Large intestine (tissue), 3 donors: ENCODE measurements around the gene SVIL. TPM values are rescaled to one million over a fixed set of nuclear protein-coding genes. Genes with fewer than 3 reads are reported as not detected.
"Not testable (repeated sequence)": the region's sequence is repeated elsewhere in the genome, so short reads cannot be mapped to it uniquely, and the experiment has no call there.

Experiments
- DNase-seq, 2 donors: peaks; one replicate each; pipeline versions ENCODE4 v3.0.0 to v3.0.0-alpha.2; 2013
- H3K27ac ChIP-seq: one replicate; pipeline ENCODE4 v1.5.1; 2013; ENCODE audit warnings: low read length
- H3K27me3 ChIP-seq: 2 replicates; pipeline ENCODE4 v1.6.1; 2013; ENCODE audit warnings: low read length; ENCODE audit not compliant: control insufficient read depth, insufficient read depth
- H3K36me3 ChIP-seq: 2 replicates; pipeline ENCODE4 v1.6.1; 2013; ENCODE audit warnings: low read length; ENCODE audit not compliant: control insufficient read depth, insufficient read depth
- H3K4me1 ChIP-seq: one replicate; pipeline ENCODE4 v1.6.1; 2013; ENCODE audit warnings: low read length; ENCODE audit not compliant: control insufficient read depth, insufficient read depth
- H3K4me3 ChIP-seq: one replicate; pipeline ENCODE4 v1.5.1; 2013; ENCODE audit warnings: low read length
- H3K9me3 ChIP-seq: one replicate; pipeline ENCODE4 v1.6.1; 2013; ENCODE audit warnings: mild to moderate bottlenecking, low read depth, low read length, moderate library complexity; ENCODE audit not compliant: control insufficient read depth
- WGBS: methylation state at CpG from one replicate; pipeline ENCODE4 v1.1.5; 2013; ENCODE audit warnings: low lambda C conversion rate; ENCODE audit not compliant: insufficient coverage; 5-methylcytosine and 5-hydroxymethylcytosine counted together
- polyA plus RNA-seq: library from polyadenylated mRNA; unstranded; fragments of 120-200 nt; gene quantifications from one replicate; pipeline ENCODE4 v1.2.1, GENCODE V29; 2013

Gene SVIL
- polyA plus RNA-seq, 1 donor, result 42.2 TPM

DNA sequence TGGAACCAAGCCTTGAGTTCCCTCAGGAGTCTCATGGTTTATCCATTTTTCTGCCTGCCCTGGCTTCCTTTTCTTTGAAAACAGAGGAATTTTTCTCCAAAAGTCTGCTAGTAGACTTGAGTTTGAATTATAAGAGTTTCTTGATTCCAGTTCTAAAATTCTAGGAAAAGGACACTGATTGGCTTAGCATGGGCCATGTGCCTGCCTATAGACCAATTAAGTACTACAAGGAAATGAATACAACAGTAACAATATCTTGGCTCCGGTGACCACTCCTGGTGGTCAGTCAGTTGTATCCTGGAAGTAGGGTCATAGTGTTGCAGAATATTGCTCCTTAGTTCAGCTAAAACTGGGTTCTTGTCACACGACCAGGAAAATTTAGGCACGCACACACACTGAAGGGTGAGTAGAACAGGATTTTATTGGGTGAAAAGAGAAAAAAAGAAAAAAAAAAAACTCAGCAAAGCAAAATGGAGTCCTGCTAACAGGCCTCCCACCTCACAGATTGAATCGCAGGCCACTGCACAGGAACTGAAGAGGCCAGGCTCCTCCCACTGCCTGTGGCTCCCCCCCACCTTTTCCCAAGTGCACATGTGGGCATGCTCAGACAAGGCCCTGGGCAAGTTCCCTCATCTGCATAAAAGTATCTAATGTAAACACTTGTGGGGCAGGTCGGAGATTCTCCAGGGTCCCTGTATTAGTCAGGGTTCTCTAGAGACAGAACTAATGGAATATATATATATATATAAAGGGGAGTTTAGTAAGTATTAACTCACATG is 190.8 kb downstream of the SVIL start:
- no peak for DNase-seq
- WGBS, result 90% methylated on average over 2 of the region's 5 CpGs
- no peaks in the 10 kb centered on the region for H3K27me3 ChIP-seq
- no peaks in the 10 kb centered on the region for H3K4me1 ChIP-seq
- peaks cover 4% of the 10 kb centered on the region for H3K9me3 ChIP-seq
- no peaks in the 10 kb centered on the region for H3K36me3 ChIP-seq
- no peak overlapping the region for H3K4me3 ChIP-seq
- H3K27ac ChIP-seq, result no peak overlapping the region

DNA sequence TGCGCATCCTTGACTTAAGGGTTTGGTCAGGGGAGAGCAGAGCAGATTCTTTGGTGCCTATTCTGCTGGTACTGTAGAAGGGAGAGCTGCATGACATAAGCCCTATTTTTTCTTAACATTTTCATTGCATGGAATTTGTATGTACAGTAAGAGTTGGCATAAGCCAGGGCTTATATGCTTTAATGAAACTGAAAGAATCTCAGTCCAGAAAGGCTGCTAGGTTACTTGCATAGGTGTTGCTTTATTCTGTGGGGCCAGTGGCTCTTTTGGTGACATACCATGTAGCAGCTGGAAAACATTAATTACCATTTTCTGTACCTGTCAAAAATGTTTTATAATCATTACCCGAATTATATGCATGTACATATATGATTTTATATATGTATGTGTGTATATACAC is 193.8 kb downstream of the SVIL start:
- Histone ChIP-seq H3K4me1 (no peaks in the 10 kb centered on the region), H3K27ac (no peak overlapping the region), H3K4me3 (no peak overlapping the region), H3K36me3 (no peaks in the 10 kb centered on the region), H3K27me3 (no peaks in the 10 kb centered on the region), H3K9me3 (peaks cover 19% of the 10 kb centered on the region)
- no peak for DNase-seq
- 100% methylated on average over 1 of the region's 2 CpGs for WGBS

DNA sequence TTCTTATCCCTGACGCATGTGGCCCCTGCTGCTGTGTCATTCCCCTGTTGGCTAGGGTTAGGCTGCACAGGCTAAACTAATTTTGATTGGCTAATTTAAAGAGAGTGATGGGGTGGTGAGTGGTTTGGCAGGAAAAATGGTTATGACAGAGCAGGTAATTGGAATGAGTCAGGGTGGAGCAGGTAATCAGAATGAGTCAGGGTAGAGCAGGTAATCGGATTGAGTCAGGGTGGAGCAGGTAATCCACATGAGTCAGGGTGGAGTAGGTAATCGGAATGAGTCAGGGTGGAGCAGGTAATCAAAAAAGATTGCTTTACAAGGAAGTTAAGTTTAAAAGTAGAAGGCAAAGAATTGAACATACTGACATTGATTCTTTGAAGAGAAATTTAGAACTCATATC is 195.8 kb downstream of the SVIL start:
- H3K27me3 ChIP-seq, H3K4me1 ChIP-seq, H3K36me3 ChIP-seq, DNase-seq, H3K27ac ChIP-seq, H3K4me3 ChIP-seq: not testable (repeated sequence)
- WGBS, result no CpG with 5 or more reads among the region's 3 CpGs
- peaks cover 20% of the 10 kb centered on the region for H3K9me3 ChIP-seq

DNA sequence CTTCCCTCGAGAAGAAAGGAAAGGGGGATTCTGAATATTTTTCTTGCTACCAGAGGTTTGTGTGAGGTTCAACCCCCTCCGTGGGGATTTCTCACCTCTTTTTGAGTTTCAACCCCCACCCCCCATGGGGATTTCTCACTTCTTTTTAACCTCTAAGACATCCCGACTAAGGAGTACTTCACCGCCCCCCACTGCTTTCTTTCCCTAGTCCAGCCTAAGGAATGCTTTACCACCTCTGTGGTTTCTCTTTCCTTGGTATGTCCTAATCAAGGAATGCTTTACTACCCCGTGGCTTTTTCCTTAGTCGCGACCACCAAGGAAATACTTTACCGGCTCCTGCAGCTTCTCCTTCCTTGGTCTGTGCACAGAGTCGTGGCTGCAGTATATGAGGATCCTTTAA is 196.5 kb downstream of the SVIL start:
- Histone ChIP-seq H3K9me3 (peaks cover 20% of the 10 kb centered on the region), H3K27me3 (no peaks in the 10 kb centered on the region), H3K36me3 (no peaks in the 10 kb centered on the region), H3K27ac (no peak overlapping the region), H3K4me1 (no peaks in the 10 kb centered on the region), H3K4me3 (no peak overlapping the region)
- WGBS, result 80% methylated on average over 1 of the region's 9 CpGs
- no peak for DNase-seq

DNA sequence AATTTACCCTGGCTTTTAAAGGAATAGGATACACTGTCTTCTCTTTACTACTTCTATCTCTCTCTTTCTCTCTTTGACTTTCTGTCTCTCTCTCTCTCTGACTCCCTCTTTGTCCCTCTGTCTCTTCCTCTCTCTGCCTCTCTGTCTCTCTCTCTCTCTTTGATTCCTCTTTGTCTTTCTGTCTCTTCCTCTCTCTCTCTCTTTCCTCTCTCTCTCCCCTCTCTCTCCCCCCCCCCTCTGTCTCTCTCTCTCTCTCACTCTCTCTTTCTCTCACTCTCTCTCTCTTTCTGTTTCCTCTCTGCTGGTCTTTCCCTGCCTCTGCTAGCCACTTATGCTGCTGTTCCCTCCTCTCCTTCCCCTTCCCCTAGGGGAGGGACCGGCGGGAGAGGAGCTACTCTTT is 196.9 kb downstream of the SVIL start:
- no peak for DNase-seq
- Histone ChIP-seq H3K27me3 (no peaks in the 10 kb centered on the region), H3K27ac (no peak overlapping the region), H3K9me3 (peaks cover 20% of the 10 kb centered on the region), H3K4me1 (no peaks in the 10 kb centered on the region), H3K36me3 (no peaks in the 10 kb centered on the region), H3K4me3 (no peak overlapping the region)
- WGBS, result no CpG with 5 or more reads among the region's 2 CpGs

DNA sequence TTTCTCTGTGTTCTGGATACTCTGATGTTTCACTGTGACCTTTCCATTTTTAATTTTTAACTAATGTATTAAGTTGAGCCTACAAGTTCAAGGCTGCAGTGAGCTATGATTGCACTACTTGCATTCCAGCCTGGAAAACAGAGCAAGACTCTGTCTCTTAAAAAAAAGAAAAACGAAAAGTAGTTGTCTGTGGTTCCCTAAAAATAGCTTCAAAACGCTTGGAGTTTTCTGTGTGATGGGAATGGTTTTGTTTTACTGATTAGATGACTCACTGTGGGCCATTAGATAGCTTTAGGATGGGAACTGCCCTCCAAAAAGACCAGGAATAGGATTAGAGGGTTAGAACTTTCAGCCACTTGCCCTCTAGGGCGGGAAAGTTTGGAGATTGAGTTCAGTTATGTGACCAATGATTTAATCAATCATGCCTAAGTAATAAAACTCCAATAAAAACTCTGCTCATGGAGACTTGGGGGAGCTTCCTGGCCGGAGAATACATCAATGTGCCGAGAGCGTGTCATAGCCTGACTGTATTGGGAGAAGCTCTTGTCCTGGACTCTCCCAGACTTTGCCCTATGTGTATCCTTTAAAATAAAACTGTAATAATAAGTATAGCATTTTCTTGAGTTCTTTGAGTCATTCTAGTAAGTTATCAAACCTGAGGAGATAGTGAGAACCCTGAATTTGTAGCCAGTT is 198.8 kb downstream of the SVIL start:
- 71% methylated on average over 1 of the region's 6 CpGs for WGBS
- H3K4me1 ChIP-seq, result no peaks in the 10 kb centered on the region
- H3K36me3 ChIP-seq, result no peaks in the 10 kb centered on the region
- H3K27me3 ChIP-seq, result no peaks in the 10 kb centered on the region
- DNase-seq, result no peak
- H3K27ac ChIP-seq, result no peak overlapping the region
- no peak overlapping the region for H3K4me3 ChIP-seq
- peaks cover 20% of the 10 kb centered on the region for H3K9me3 ChIP-seq

DNA sequence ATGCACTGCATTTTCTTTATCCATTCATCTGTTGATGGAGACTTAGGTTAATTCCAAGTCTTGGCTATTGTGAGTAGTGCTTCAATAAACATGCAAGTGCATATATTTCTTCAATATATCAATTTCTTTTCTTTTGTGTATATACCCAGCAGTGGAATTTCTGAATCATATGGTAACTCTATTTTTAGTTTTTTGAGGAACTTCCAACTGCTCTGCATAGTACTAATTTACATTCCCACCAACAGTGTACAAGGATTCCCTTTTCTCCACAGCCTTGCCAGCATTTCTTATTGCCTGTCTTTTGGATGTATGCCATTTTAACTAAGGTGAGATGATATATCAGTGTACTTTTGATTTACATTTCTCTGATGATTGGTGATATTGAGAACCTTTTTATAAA is 200.7 kb downstream of the SVIL start:
- no peaks in the 10 kb centered on the region for H3K27me3 ChIP-seq
- no peak for DNase-seq

DNA sequence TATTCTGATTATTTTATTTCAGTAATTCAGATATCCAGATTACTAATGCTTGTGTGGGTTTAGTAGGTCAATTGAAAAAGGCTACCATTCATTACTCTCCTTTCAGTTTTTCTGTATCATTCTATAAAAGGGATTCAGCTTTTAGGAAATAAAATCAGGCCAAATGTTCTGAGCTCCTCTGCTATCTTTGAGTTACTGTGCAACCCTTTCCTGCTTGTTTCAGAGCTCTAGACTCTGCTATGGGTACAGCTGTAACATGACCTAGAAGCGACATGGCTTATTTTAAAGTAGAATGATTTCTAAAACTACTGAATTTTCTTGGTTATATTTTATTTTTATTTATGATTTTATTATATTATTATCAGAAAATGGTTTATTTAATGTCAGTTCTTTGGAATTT is 203.1 kb downstream of the SVIL start:
- Histone ChIP-seq H3K9me3 (peaks cover 7% of the 10 kb centered on the region), H3K4me3 (no peak overlapping the region), H3K36me3 (no peaks in the 10 kb centered on the region), H3K27ac (no peak overlapping the region), H3K27me3 (no peaks in the 10 kb centered on the region), H3K4me1 (no peaks in the 10 kb centered on the region)
- WGBS, result 86% methylated on average over 1 of the region's 1 CpG
- DNase-seq, result no peak

More for the DNA sequence above, 200.7 kb downstream of the SVIL start:
- Histone ChIP-seq H3K9me3 (peaks cover 20% of the 10 kb centered on the region), H3K36me3 (no peaks in the 10 kb centered on the region), H3K4me1 (no peaks in the 10 kb centered on the region), H3K4me3 (no peak overlapping the region), H3K27ac (no peak overlapping the region)

DNA sequence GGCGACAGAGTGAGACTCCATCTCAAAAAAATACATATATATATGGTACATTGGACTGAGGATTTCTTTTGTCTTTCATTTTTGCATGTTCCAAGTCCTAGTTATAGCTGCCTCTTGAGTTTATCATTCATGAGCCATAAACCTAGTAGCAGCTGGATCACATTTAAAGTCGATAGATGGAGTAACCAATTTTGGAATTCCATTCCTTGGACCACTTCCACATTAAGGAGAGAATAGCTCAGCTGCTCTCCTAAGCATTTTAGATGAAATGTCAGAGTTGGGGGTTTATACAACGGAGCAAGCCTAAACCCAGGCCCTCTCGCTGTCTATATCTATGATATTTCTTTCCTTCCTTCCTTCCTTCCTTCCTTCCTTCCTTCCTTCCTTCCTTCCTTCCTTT is 204.7 kb downstream of the SVIL start:
- peaks cover 5% of the 10 kb centered on the region for H3K36me3 ChIP-seq
- no peak overlapping the region for H3K4me3 ChIP-seq
- no peak overlapping the region for H3K27ac ChIP-seq
- H3K4me1 ChIP-seq, result no peaks in the 10 kb centered on the region
- no peak for DNase-seq
- 80% methylated on average over 3 of the region's 4 CpGs for WGBS
- H3K27me3 ChIP-seq, result no peaks in the 10 kb centered on the region
- H3K9me3 ChIP-seq, result peaks cover 4% of the 10 kb centered on the region

DNA sequence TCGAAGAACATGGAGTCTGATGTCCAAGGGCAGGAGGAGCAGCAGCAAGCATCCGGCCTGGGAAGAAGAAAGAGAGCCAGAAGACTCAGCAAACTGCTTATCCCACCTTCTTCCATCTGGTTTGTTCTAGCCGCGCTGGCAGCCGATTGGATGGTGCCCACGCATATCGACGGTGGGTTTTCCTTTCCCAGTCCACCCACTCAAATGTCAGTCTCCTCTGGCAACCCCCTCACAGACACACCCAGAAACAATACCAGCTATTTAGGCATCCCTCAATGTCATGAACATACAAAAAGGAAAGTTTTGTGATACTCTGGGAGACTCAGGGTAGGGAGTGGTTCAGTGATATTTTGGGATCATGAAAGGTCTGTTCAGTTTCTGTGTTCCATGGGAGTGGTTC is 206.3 kb downstream of the SVIL start:
- Histone ChIP-seq H3K9me3 (peaks cover 3% of the 10 kb centered on the region), H3K27ac (no peak overlapping the region), H3K4me1 (no peaks in the 10 kb centered on the region), H3K4me3 (no peak overlapping the region), H3K27me3 (no peaks in the 10 kb centered on the region), H3K36me3 (peaks cover 12% of the 10 kb centered on the region)
- no CpG with 5 or more reads among the region's 8 CpGs for WGBS
- no peak for DNase-seq

DNA sequence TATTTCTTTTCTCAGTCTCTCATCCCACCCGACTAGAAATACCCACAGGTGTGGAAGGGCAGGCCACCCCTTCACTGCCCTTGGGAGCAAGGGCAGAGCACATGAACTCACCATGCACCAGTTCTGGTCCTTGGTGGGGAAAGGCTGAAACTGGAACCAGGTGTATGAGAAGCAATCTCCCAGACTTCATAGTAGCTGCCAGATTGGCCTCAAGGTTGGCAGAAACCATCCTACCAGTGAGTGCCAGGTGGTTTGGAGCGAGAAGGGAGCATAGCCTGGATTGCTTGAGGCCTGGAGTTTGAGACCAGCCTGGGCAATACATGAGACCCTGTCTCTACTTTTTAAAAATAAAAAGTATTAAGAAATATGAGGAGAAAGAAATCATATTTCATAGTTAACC is 207.1 kb downstream of the SVIL start:
- no CpG with 5 or more reads among the region's 2 CpGs for WGBS

More for the DNA sequence above, 207.1 kb downstream of the SVIL start:
- Histone ChIP-seq H3K9me3 (peaks cover 3% of the 10 kb centered on the region), H3K4me3 (no peak overlapping the region), H3K36me3 (peaks cover 12% of the 10 kb centered on the region), H3K27me3 (no peaks in the 10 kb centered on the region), H3K4me1 (no peaks in the 10 kb centered on the region), H3K27ac (no peak overlapping the region)
- DNase-seq, result no peak
